Measurements from ENCODE around the gene PRIMPOL.

PRIMPOL gene

GRCh38 chr4:184669251-184669650, 19.7 kb downstream of the PRIMPOL start:
- DNase-seq, result no peak

- DNase-seq, result no peak
Measured at GRCh38 chr4:184671101-184671500, 21.6 kb downstream of the PRIMPOL start.

- DNase-seq, result peak; percentile 69
Measured at GRCh38 chr4:184672741-184673140, 23.2 kb downstream of the PRIMPOL start.

- no peak for DNase-seq
Measured at GRCh38 chr4:184674011-184674410, 24.5 kb downstream of the PRIMPOL start.

GRCh38 chr4:184675018-184675417, 25.5 kb downstream of the PRIMPOL start:
- DNase-seq, result no peak

- DNase-seq, result peak; percentile 76
Measured at GRCh38 chr4:184675821-184676492, 26.4 kb downstream of the PRIMPOL start.

- DNase-seq, result no peak
Measured at GRCh38 chr4:184680698-184681097, 31.2 kb downstream of the PRIMPOL start.

GRCh38 chr4:184681916-184682315, 32.4 kb downstream of the PRIMPOL start:
- DNase-seq, result peak; percentile 47

- peak; percentile 100 for DNase-seq
Measured at GRCh38 chr4:184684491-184685189, 35.1 kb downstream of the PRIMPOL start.

- no peak for DNase-seq
Measured at GRCh38 chr4:184688005-184688404, 38.5 kb downstream of the PRIMPOL start.

GRCh38 chr4:184688447-184688846, 38.9 kb downstream of the PRIMPOL start:
- no peak for DNase-seq

GRCh38 chr4:184689681-184690080, 40.1 kb downstream of the PRIMPOL start:
- DNase-seq, result no peak

GRCh38 chr4:184693056-184693455, 43.5 kb downstream of the PRIMPOL start:
- DNase-seq, result no peak

GRCh38 chr4:184694412-184694956, 44.9 kb downstream of the PRIMPOL start:
- no peak for DNase-seq

- DNase-seq, result no peak
Measured at GRCh38 chr4:184695178-184695896, 45.8 kb downstream of the PRIMPOL start.

- no peak for DNase-seq
Measured at GRCh38 chr4:184697956-184698355, 48.4 kb downstream of the PRIMPOL start.

- DNase-seq, result no peak
Measured at GRCh38 chr4:184699941-184700340, 50.4 kb downstream of the PRIMPOL start.

- no peak for DNase-seq
Measured at GRCh38 chr4:184702114-184702513, 52.6 kb downstream of the PRIMPOL start.

GRCh38 chr4:184705692-184706091, 56.2 kb downstream of the PRIMPOL start:
- no peak for DNase-seq

- no peak for DNase-seq
Measured at GRCh38 chr4:184706453-184706852, 56.9 kb downstream of the PRIMPOL start.

GRCh38 chr4:184712322-184712721, 62.8 kb downstream of the PRIMPOL start:
- no peak for DNase-seq

GRCh38 chr4:184713887-184714286, 64.3 kb downstream of the PRIMPOL start:
- no peak for DNase-seq

- DNase-seq, result no peak
Measured at GRCh38 chr4:184715526-184715925, 66.0 kb downstream of the PRIMPOL start.

GRCh38 chr4:184719407-184719806, 69.9 kb downstream of the PRIMPOL start:
- no peak for DNase-seq

Measured in hematopoietic multipotent progenitor cell treated with erythropoietin and hydrocortisone succinate and interleukin-3 and kit ligand, for 4 days (in vitro differentiated cells).